Measurements from ENCODE around the gene PIEZO2.

PIEZO2 gene

DNA sequence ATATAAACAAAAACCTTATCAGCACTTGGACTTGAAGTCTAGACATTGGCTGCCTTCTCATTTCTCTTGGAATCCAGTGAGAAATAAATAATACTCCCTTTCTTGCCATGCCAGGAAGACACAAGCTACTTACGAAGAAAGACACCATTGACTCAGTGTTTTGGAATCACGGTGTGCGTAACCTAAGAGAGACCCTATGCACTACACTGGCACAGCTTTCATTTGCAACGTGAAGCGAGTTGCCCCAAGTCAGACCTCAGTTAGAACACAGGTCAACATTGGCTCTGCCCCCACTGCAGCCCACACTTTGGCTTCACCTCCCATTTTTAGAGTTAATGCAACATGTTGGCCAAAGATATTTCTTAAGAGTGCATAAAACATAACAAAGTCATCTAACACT is 54.2 kb downstream of the PIEZO2 start:
- H3K36me3 Mint-ChIP-seq (ENCODE audit: low read depth), result no peaks in the 10 kb centered on the region
- peak overlapping the region; percentile 35 to 91 (median 40) for H3K27ac Mint-ChIP-seq
- TF ChIP-seq CTCF (IDR thresholded peaks at IDR 0.05; ENCODE audit: unreplicated experiment in 3 of 3), result no peak
- no peaks in the 10 kb centered on the region for H3K9me3 Mint-ChIP-seq
- H3K4me1 Mint-ChIP-seq, result peaks cover 45% of the 10 kb centered on the region
- peak overlapping the region in 2 of 3 experiments; percentile 3 to 14 for H3K4me3 Mint-ChIP-seq
- no peaks in the 10 kb centered on the region for H3K27me3 Mint-ChIP-seq (ENCODE audit: low read depth)

GRCh38 chr18:11091746-11092145 is 57.6 kb downstream of the PIEZO2 start:
- Mint-ChIP-seq H3K36me3 (ENCODE audit: low read depth) (no peaks in the 10 kb centered on the region), H3K4me3 (no peak overlapping the region), H3K9me3 (no peaks in the 10 kb centered on the region), H3K4me1 (peaks cover 56% of the 10 kb centered on the region), H3K27me3 (ENCODE audit: low read depth) (no peaks in the 10 kb centered on the region), H3K27ac (peak overlapping the region in 2 of 3 experiments; percentile 24 to 41)
- no peak for TF ChIP-seq CTCF (IDR thresholded peaks at IDR 0.05; ENCODE audit: unreplicated experiment in 3 of 3)

DNA sequence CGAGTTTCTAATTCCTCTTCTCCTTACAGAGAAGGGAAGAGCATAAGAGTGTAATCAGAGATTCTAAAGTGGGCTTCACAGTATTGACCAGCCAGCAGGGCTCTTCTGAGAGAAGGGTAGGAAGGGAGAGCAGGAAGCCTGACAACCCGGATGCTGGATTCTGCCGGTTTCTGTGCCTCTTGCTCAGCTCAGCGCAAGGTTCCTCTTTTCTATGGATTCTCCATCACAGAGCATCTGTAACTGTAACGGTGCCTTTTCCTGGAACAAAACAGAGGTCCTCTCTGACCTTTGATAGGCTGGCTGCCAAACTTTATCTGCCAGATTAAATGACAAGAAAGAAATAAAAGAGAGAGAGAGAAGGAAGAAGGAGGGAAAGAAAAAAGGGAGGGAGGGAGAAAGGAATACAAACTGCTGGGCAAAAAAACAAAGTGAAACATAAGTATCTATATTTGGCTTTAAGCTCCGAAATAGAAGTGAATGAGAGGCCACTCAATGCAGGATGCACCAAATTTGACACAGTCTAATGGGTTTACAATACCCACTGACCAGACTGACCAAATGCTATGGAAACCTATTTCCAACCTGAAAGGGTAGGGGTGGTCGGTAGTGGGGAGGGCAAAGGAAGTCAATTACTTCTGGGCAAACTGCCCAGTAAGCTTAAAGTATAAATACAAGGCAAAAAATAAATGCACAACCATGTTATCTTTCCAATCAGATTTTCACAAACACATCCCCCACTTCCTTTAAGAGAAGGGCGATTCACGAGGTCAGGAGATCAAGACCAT is 59.2 kb downstream of the PIEZO2 start:
- peaks cover 47% of the 10 kb centered on the region for H3K4me1 Mint-ChIP-seq
- H3K36me3 Mint-ChIP-seq (ENCODE audit: low read depth), result no peaks in the 10 kb centered on the region
- TF ChIP-seq CTCF (IDR thresholded peaks at IDR 0.05; ENCODE audit: unreplicated experiment in 3 of 3), result no peak
- H3K27me3 Mint-ChIP-seq (ENCODE audit: low read depth), result no peaks in the 10 kb centered on the region
- H3K27ac Mint-ChIP-seq, result peak overlapping the region; percentile 38 to 81 (median 70)
- peak overlapping the region in 1 of 3 experiments; percentile 26 for H3K4me3 Mint-ChIP-seq
- H3K9me3 Mint-ChIP-seq, result no peaks in the 10 kb centered on the region

- H3K9me3 Mint-ChIP-seq, result no peaks in the 10 kb centered on the region
Observed at GRCh38 chr18:11081009-11081532, 68.3 kb downstream of the PIEZO2 start.

DNA sequence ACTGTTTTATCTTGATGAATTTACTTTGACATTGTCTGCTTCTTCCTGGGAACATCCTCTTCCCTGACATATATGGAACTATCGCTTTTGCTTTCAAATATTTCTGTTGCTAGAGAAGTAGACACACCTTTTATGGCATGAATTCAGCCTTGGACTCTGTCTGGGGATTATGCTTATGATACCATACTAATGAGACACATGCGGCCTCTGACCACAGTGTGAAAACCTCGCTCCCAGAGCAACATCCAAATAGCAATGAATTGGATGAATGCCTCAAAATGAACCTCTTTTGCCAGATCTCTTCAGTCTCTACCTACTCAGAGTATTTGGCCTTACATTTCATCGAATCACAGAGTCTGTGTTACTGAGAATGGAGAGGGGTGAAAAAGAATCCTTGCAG is 70.9 kb downstream of the PIEZO2 start:
- H3K9me3 Mint-ChIP-seq, result no peaks in the 10 kb centered on the region
- peak overlapping the region in 2 of 3 experiments; percentile 5 to 35 for H3K27ac Mint-ChIP-seq
- no peaks in the 10 kb centered on the region for H3K27me3 Mint-ChIP-seq (ENCODE audit: low read depth)
- H3K4me1 Mint-ChIP-seq, result peaks cover 24% of the 10 kb centered on the region
- TF ChIP-seq CTCF (IDR thresholded peaks at IDR 0.05; ENCODE audit: unreplicated experiment in 3 of 3), result no peak
- peak overlapping the region in 1 of 3 experiments; percentile 3 for H3K4me3 Mint-ChIP-seq
- H3K36me3 Mint-ChIP-seq (ENCODE audit: low read depth), result no peaks in the 10 kb centered on the region

More at GRCh38 chr18:11081009-11081532, 68.3 kb downstream of the PIEZO2 start:
- Mint-ChIP-seq H3K4me3 (no peak overlapping the region), H3K36me3 (ENCODE audit: low read depth) (no peaks in the 10 kb centered on the region), H3K27me3 (ENCODE audit: low read depth) (peaks cover 4% of the 10 kb centered on the region), H3K4me1 (peaks cover 41% of the 10 kb centered on the region), H3K27ac (no peak overlapping the region)
- TF ChIP-seq CTCF (IDR thresholded peaks at IDR 0.05; ENCODE audit: unreplicated experiment in 3 of 3), result no peak

All from nephron (organoid).